Esophagus muscularis mucosa (tissue), 4 donors: ENCODE data around the gene ROBO4. TPM values are rescaled to one million over a fixed set of nuclear protein-coding genes. Genes with fewer than 3 reads are reported as not detected.

Source experiments
- DNase-seq: peaks from one replicate; pipeline ENCODE4 v3.0.0-alpha.2; 2017; ENCODE audit errors: extremely low spot score
- H3K27ac ChIP-seq, 4 donors: fragments of 200-600 bp; sonication (generic); replicated peaks in 1 of 4; 1 replicate in 3 of 4; 2 replicates in 1 of 4; pipeline ENCODE4 v1.5.1; 2016 to 2019; ENCODE audit warnings: mild to moderate bottlenecking in 1 of 4
- H3K27me3 ChIP-seq, 4 donors: fragments of 200-600 bp; sonication (generic); one replicate each; pipeline versions ENCODE4 v1.5.1 to v1.6.0; 2016 to 2019
- H3K36me3 ChIP-seq, 4 donors: fragments of 200-600 bp; sonication (generic); one replicate each; pipeline ENCODE4 v1.5.1; 2016 to 2019
- H3K4me1 ChIP-seq, 4 donors: fragments of 200-600 bp; sonication (generic); one replicate each; pipeline ENCODE4 v1.5.1; 2016 to 2019
- H3K4me3 ChIP-seq, 4 donors: fragments of 200-600 bp; sonication (generic); 1 replicate in 2 of 4; 2 replicates in 2 of 4; pipeline ENCODE4 v1.5.1; 2016 to 2019; ENCODE audit warnings: mild to moderate bottlenecking in 4 of 4, moderate library complexity in 1 of 4
- H3K9me3 ChIP-seq, 4 donors: fragments of 200-600 bp; sonication (generic); 1 replicate in 3 of 4; 2 replicates in 1 of 4; pipeline ENCODE4 v1.5.1; 2016 to 2019
- EP300 ChIP-seq: sonication (generic); formaldehyde crosslinking; IDR thresholded peaks from one replicate; pipeline ENCODE4 v1.6.1; 2017; ENCODE audit warnings: antibody characterized with exemption
- POLR2A ChIP-seq: fragments of 450-650 bp; IDR thresholded peaks from one replicate; pipeline ENCODE4 v1.6.1; 2017; ENCODE audit warnings: antibody characterized with exemption, moderate library complexity, mild to moderate bottlenecking, low read depth
- POLR2AphosphoS5 ChIP-seq, 2 donors: sonication (generic); formaldehyde crosslinking; IDR thresholded peaks; one replicate each; pipeline ENCODE4 v1.6.1; 2017; ENCODE audit warnings: antibody characterized with exemption in 2 of 2
- WGBS: methylation state at CpG from one replicate; pipeline ENCODE4 v1.1.5; 2018; 5-methylcytosine and 5-hydroxymethylcytosine counted together
- intact Hi-C: fragments of 100-400 bp; cut with DNase I; formaldehyde crosslinking; loops from one replicate; pipeline ENCODE4 v1.15.1; 2023
- total RNA-seq, 4 donors: library from RNA; depleted of rRNA; stranded (reverse); fragments of >200 nt; gene quantifications; one replicate each; pipeline versions ENCODE4 v1.1.0 to v1.2.1, GENCODE V29; 2016
- TF ChIP-seq, protein P1 (sequence below), 3 experiments: fragments of 200-600 bp in 2 of 3; fragments of 450-650 bp in 1 of 3; sonication (generic) in 2 of 3; IDR thresholded peaks; one replicate each; pipeline ENCODE4 v1.5.1; 2017 to 2019; ENCODE audit warnings: antibody characterized with exemption in 3 of 3, mild to moderate bottlenecking in 2 of 3, moderate library complexity in 1 of 3

The ROBO4 gene
- total RNA-seq, 4 donors from 2014 or later: 16.2 to 49.8 (median 36.7) TPM

- H3K27ac ChIP-seq: peak overlapping the region in 2 of 4 donors; percentile 68 to 75
- peaks cover 15 to 28% (median 24%) of the 10 kb centered on the region in 4 donors for H3K4me1 ChIP-seq
- intact Hi-C loops: loop anchor here (2.0 to 5.0 kb wide), 3 partner anchors 34 to 167 kb away; partner anchors contain the start of genes ESAM and MSANTD2
- peaks cover 15 to 52% (median 28%) of the 10 kb centered on the region in 4 donors for H3K27me3 ChIP-seq
- H3K4me3 ChIP-seq: peak overlapping the region in 3 of 4 donors; percentile 37 to 56 (median 46)
- TF ChIP-seq EP300 (no peak), POLR2AphosphoS5 (IDR thresholded peaks at IDR 0.05) (no peak), POLR2A (no peak)
- TF ChIP-seq, protein P1, sequence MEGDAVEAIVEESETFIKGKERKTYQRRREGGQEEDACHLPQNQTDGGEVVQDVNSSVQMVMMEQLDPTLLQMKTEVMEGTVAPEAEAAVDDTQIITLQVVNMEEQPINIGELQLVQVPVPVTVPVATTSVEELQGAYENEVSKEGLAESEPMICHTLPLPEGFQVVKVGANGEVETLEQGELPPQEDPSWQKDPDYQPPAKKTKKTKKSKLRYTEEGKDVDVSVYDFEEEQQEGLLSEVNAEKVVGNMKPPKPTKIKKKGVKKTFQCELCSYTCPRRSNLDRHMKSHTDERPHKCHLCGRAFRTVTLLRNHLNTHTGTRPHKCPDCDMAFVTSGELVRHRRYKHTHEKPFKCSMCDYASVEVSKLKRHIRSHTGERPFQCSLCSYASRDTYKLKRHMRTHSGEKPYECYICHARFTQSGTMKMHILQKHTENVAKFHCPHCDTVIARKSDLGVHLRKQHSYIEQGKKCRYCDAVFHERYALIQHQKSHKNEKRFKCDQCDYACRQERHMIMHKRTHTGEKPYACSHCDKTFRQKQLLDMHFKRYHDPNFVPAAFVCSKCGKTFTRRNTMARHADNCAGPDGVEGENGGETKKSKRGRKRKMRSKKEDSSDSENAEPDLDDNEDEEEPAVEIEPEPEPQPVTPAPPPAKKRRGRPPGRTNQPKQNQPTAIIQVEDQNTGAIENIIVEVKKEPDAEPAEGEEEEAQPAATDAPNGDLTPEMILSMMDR (IDR thresholded peaks at IDR 0.05): no peak
- H3K9me3 ChIP-seq: no peaks in the 10 kb centered on the region
- H3K36me3 ChIP-seq: no peaks in the 10 kb centered on the region
- 91% methylated on average over 8 of the region's 8 CpGs for WGBS
- no peak for DNase-seq
Measured at GRCh38 chr11:124835918-124836317, 61.7 kb downstream of the ROBO4 start.

DNA sequence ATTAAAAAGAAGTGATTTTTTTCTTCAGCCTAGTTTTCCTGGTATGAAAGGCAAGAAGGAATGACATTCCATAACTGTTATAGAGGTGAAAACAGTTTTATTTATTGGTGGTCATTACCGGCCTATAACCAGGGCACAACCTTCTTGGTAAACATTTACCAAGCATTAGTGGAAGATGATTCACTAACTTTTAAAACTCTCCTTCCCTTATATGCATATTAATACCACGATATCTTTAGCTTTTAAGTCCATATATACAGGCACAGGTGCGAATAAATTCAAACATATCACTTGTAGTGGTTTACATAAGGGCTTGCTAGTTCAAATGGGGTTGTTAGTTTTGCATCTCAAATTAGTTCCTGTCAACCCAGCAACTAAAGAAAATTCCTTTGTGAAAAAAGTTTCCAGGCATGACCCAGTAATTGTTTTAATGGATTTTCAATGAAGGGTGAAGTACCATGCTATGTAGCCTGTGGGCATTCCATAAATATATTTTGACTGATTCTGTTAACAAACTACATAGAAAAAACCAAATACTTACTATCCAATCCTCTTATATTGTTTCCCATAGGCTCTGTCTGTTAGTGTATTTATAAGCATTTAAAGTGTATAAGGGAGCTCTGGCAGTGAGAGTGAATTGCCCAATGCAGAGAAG, 63.0 kb downstream of the ROBO4 start:
- H3K4me3 ChIP-seq: no peak overlapping the region
- H3K4me1 ChIP-seq: peaks cover 12 to 23% (median 18%) of the 10 kb centered on the region in 4 donors
- no peaks in the 10 kb centered on the region for H3K9me3 ChIP-seq
- no peak overlapping the region for H3K27ac ChIP-seq
- peaks cover 9 to 39% (median 16%) of the 10 kb centered on the region in 4 donors for H3K27me3 ChIP-seq
- no peak for DNase-seq
- intact Hi-C loops: loop anchor here (5.0 kb wide), 2 partner anchors 32 to 72 kb away; partner anchors contain the start of genes ESAM and MSANTD2
- TF ChIP-seq EP300 (no peak), POLR2A (no peak), POLR2AphosphoS5 (IDR thresholded peaks at IDR 0.05) (no peak)
- TF ChIP-seq, protein P1 (IDR thresholded peaks at IDR 0.05): no peak
- no peaks in the 10 kb centered on the region for H3K36me3 ChIP-seq
- WGBS: 88% methylated on average over 3 of the region's 3 CpGs

Other genes with a start within 250 kb of the ROBO4 start
- 1 to 10 TPM; 3.1 to 4.5 (median 3.5) TPM for gene SIAE, start 224.1 kb downstream of the ROBO4 start, total RNA-seq
- 1 to 10 TPM; 4.2 to 8.6 (median 5.8) TPM for gene SPA17, start 224.0 kb downstream of the ROBO4 start, total RNA-seq
- 1 to 10 TPM; 1.4 to 2.3 (median 1.6) TPM for gene NRGN, start 157.9 kb downstream of the ROBO4 start, total RNA-seq
- gene VSIG2, start 145.6 kb downstream of the ROBO4 start, total RNA-seq: under 1 TPM in 1 of 4 donors, not detected in 3; 0.29 TPM
- gene ESAM, start 135.6 kb downstream of the ROBO4 start, total RNA-seq: 10 to 100 TPM; 10.8 to 52.8 (median 41.1) TPM
- gene MSANTD2, start 97.5 kb downstream of the ROBO4 start, total RNA-seq: 10 to 100 TPM in 3 of 4 donors, 1 to 10 TPM in 1; 9.6 to 14.0 (median 12.1) TPM
- 10 to 100 TPM in 1 of 4 donors, 1 to 10 TPM in 3; 5.0 to 10.8 (median 8.5) TPM for gene ROBO3, start 32.4 kb downstream of the ROBO4 start, total RNA-seq
- gene HEPN1, start 21.4 kb upstream of the ROBO4 start, total RNA-seq: not detected
- 1 to 10 TPM in 3 of 4 donors, under 1 TPM in 1; 0.42 to 2.1 (median 1.1) TPM for gene HEPACAM, start 38.2 kb upstream of the ROBO4 start, total RNA-seq
- gene CCDC15, start 56.3 kb upstream of the ROBO4 start, total RNA-seq: 1 to 10 TPM in 1 of 4 donors, under 1 TPM in 3; 0.42 to 1.6 (median 0.60) TPM
- 10 to 100 TPM in 2 of 4 donors, 1 to 10 TPM in 2; 6.6 to 12.9 (median 8.9) TPM for gene SLC37A2, start 165.4 kb upstream of the ROBO4 start, total RNA-seq
- gene TMEM218, start 213.8 kb upstream of the ROBO4 start, total RNA-seq: 10 to 100 TPM; 13.1 to 20.4 (median 15.5) TPM